GM10248 (cell line): ENCODE results near the gene NDUFAF7.
"Not testable (repeated sequence)": the region's sequence is repeated elsewhere in the genome, so short reads cannot be mapped to it uniquely, and the experiment has no call there.

Experiments
- CTCF ChIA-PET: fragments of 300-600 bp; sonication (Branson Sonifier 250); formaldehyde crosslinking; extraction: SDS; loops from one replicate; lab custom pipeline; 2021; ENCODE audit warnings: antibody characterized with exemption; lab: Yijun Ruan, JAX
- POLR2A ChIA-PET: fragments of 350-650 bp; sonication (Branson Sonifier 250); formaldehyde crosslinking; extraction: SDS; loops from one replicate; lab custom pipeline; 2020; ENCODE audit warnings: antibody characterized with exemption; lab: Yijun Ruan, JAX
- DNase-seq: peaks from one replicate; pipeline ENCODE4 v3.0.0; 2012; ENCODE audit errors: extremely low spot score
- TF ChIP-seq, protein P1 (sequence below): IDR thresholded peaks from 2 replicates; pipeline ENCODE4 v1.5.1; 2012; ENCODE audit warnings: mild to moderate bottlenecking, low read depth; ENCODE audit errors: extremely low read depth, missing control alignments, control extremely low read depth

NDUFAF7 gene

DNA sequence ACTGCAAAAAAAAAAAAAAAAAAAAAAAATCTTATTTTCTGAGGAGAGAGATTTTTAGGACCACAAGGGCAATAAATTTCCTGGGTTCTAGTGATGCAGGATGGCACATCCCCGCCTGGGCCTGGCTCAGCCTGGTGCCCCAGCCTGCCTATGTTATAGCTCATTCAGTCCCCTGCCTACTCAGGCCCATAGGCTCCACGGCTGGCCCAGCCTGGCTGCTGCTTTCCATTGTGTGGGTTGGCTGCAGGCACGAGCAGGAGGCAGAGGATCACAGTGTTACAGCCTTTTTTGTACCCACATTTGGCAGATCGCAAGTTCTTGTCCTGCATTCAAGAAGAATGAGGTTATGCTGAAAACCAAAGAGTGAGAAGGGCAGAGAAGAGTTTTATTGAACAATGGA lies 40.2 kb upstream of the NDUFAF7 start:
- TF ChIP-seq, protein P1, sequence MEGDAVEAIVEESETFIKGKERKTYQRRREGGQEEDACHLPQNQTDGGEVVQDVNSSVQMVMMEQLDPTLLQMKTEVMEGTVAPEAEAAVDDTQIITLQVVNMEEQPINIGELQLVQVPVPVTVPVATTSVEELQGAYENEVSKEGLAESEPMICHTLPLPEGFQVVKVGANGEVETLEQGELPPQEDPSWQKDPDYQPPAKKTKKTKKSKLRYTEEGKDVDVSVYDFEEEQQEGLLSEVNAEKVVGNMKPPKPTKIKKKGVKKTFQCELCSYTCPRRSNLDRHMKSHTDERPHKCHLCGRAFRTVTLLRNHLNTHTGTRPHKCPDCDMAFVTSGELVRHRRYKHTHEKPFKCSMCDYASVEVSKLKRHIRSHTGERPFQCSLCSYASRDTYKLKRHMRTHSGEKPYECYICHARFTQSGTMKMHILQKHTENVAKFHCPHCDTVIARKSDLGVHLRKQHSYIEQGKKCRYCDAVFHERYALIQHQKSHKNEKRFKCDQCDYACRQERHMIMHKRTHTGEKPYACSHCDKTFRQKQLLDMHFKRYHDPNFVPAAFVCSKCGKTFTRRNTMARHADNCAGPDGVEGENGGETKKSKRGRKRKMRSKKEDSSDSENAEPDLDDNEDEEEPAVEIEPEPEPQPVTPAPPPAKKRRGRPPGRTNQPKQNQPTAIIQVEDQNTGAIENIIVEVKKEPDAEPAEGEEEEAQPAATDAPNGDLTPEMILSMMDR, result no peak
- POLR2A ChIA-PET, result no interaction called here
- DNase-seq, result no peak
- CTCF ChIA-PET, result interaction anchor here (0.8 to 1.8 kb wide), 2 partner anchors 45 to 686 kb away, joined by 3 to 4 read pairs; no protein-coding TSS in a partner anchor

DNA sequence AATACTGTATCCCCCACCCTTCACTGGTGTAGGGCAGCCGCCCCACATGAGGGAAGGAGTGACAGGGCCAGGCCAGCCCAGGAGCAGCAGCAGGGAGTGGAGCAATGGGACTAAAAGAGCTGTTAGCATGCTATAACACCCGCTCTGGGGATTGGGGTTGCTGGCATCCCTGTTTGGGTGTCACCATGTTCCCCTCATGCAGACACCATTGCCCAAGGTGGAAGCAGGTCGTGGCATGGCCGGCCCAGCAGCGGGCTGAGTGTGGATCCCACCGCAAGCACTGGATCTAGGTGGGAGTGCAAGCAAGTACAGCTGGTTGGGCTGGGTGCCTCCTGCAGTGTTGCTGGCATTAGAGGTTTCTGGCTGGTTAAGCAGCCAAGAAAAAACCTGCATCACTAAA lies 39.7 kb upstream of the NDUFAF7 start:
- ChIA-PET CTCF (interaction anchor here (1.6 to 1.8 kb wide), 2 partner anchors 24 to 686 kb away, joined by 3 to 4 read pairs; no protein-coding TSS in a partner anchor), POLR2A (no interaction called here)
- TF ChIP-seq, protein P1, result no peak
- DNase-seq, result no peak

DNA sequence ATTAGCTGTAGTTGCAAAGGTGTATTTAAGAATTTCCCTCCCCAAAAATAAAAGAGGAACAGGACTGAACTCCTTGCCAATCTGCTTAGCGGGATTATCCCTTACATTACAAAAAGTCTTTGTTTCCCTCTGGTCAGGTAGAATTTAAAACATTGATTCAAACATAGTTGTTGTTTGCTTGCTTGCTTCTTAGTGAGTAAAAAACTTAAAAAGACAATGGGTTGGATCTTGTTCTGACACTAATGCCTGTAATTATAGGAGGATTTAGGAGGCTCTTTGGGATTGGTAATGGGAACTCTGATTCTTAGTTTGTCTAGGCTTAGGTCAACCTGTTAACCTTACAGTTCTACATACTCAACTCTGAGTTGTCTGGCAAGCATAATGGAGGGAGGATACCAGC lies 38.9 kb upstream of the NDUFAF7 start:
- CTCF ChIA-PET, result interaction anchor here (1.0 to 1.6 kb wide), 2 partner anchors 9 to 24 kb away, joined by 3 to 4 read pairs; no protein-coding TSS in a partner anchor
- POLR2A ChIA-PET, result no interaction called here
- TF ChIP-seq, protein P1, result no peak
- DNase-seq, result no peak

DNA sequence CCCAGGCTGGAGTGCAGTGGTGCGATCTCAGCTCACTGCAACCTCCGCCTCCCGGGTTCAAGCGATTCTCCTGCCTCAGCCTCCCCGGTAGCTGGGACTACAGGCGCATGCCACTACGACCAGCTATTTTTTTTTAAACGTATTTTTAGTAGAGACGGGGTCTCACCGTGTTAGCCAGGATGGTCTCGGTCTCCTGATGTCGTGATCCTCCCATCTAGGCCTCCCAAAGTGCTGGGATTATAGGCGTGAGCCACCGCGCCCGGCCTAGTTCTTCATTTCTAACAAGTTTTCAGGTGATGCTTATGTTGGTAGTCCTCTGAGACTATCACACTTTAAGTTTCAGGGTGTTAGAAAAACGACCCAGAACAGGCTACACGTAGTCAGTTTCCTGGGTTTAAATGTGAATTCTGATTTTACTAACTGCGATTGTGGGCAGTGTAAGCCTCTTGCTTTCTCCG lies 35.6 kb upstream of the NDUFAF7 start:
- CTCF ChIA-PET, POLR2A ChIA-PET, DNase-seq: not testable (repeated sequence)

DNA sequence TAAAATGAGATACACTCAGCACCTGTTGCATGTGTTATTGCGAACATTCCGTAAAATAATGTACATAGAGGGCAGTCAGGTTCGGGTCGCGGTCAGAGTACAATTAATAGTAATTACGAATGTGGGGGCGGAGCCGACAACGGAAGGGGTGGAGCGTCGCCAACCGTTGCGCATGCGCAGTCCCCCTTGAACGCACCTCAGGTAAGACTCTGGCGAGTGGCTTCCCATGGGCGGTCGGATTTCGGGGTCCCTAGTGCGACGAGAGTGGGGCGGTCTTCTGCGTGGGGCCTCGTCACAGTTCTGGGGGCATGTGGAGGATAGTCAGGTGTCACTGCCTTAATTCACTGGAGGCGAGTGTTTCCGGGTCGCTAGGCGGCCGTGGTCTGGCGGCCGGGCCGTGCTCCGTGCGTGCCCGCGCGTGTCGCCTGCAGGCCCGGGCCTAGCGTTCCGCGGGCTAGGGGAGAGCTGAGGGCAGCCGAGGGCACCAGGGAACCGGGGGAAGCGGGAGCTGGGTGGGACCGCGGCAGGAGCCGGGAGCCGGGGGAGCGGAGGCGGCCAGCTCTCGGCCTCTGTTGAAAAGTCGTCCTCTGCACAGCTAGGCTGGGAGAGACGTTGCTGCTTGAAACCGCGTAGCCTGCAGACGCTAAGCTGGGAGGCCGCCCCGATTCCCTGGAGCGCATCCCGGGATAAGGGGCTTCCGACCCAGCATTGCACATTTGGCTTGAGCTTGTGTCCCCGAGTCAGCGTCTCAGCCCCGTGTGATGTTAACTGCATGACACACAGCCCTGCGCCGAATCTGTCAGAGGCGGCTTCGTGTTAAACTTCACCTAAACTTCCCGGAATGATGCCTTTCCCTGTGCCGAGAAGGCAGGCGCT lies 34.9 kb upstream of the NDUFAF7 start, which contains the start of gene CEBPZOS:
Gene CEBPZOS (plus strand): TSS at position 177 of the 876 bp plus-strand sequence. CDS start 3,209 bp downstream, outside the sequence.
- TF ChIP-seq, protein P1, result no peak
- POLR2A ChIA-PET, result interaction anchor here (0.5 to 0.8 kb wide), 2 partner anchors 40 to 956 kb away, joined by 3 read pairs; partner anchors contain the start of gene EIF2AK2
- peak; percentile 93 for DNase-seq
- CTCF ChIA-PET, result interaction anchor here (1.0 kb wide), 1 partner anchor 15 kb away, joined by 3 read pairs; no protein-coding TSS in a partner anchor

DNA sequence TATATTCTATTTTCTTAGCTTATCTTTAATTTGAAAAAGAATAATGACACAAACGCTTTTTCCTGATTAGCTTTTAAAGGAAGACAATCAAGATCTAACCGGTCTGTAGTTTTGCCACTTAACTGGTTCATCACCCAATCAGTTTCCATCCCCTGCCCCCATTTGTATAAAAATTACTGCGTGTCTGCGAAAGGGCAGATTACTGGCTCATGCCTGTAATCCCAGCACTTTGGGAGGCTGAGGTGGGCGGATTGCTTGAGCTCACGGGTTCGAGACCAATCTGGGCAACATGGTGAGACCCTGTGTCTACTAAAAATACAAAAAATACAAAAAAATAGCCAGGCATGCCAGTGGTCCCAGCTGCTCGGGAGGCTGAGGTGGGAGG lies 32.8 kb upstream of the NDUFAF7 start:
- TF ChIP-seq, protein P1, result no peak
- CTCF ChIA-PET, result interaction anchor here (0.9 to 1.0 kb wide), 3 partner anchors 30 to 57 kb away, joined by 3 to 4 read pairs (median 3); no protein-coding TSS in a partner anchor
- no peak for DNase-seq
- POLR2A ChIA-PET, result no interaction called here
